ENCODE data around the gene DUOXA2.
"Not testable (repeated sequence)": the region's sequence is repeated elsewhere in the genome, so short reads cannot be mapped to it uniquely, and the experiment has no call there.

The DUOXA2 gene

DNA sequence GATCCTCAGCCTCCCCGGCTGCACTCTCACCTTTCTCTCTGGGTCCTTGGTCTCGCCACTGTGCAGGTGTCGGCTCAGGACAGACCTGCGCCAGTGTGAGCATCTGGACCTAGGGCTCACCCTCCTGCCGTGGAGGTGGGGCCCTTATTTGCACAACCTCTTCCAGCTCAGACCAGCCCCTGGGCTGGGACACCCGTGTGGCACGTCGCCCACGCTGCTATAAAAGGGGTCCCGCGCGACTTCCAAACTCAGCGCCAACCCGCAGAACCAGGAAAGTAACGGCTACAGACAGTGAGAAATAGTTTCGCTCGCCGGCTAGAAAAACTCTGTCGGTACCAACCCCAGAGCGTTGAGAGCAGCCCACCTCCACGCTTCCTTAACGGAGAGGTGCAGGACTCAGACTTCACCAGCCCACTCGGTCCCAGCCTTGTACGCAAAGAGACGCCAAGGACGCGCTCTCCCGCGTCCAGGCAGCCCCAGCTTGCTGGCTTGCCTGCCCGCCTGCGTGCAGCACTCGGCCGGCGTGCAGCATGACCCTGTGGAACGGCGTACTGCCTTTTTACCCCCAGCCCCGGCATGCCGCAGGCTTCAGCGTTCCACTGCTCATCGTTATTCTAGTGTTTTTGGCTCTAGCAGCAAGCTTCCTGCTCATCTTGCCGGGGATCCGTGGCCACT is at the start of gene DUOXA2, which contains the start of gene DUOX2:
Gene DUOXA2 (plus strand): TSS at position 251 of the 675 bp plus-strand sequence. CDS start 280 bp downstream, at position 531.
Gene DUOX2 (minus strand): TSS at position 97 of the 675 bp plus-strand sequence. CDS start 761 bp downstream, outside the sequence.
- no peak for DNase-seq (ENCODE audit: low spot score)

DNA sequence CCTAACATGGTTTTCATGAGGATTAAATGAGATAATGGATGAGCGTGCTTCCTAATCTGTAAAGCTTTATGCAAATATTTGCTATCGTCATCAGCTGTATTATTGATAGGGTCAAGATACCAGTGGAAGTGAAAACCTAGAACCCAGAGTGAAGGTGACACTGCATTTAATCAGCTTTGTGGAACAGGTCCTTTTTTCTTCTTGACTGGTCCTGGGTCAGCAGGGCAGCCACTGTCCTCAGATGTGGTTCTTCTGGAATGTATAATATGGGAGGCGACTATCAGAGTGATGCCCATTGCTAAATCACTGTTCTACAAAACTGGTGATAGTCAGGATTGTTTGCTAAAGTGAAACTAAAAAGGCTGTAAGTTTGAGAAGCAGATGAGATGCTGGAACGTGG is 49.7 kb upstream of the DUOXA2 start:
- DNase-seq (ENCODE audit: low spot score) = no peak

DNA sequence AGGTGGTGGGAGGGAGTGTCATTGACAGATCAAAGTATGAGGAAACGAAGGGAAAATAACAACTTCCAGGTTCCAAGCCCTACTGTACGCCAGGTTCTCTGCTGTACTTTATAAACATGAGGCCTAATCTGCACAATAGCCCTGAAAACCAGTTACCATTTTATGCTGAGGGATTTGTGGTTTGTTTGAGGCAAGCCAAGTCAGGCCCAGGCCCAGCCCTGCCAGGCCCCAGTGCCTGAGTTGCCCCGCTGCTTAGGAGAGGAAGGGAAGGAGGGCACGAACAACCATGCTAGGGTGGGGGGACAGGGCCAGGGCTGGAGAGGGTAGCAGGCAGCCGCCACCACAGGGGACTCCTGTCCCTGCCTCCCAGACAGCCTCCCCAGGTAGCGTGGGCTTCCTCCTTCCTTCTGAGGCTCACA is 44.2 kb upstream of the DUOXA2 start:
- DNase-seq (ENCODE audit: low spot score) = not testable (repeated sequence)

DNA sequence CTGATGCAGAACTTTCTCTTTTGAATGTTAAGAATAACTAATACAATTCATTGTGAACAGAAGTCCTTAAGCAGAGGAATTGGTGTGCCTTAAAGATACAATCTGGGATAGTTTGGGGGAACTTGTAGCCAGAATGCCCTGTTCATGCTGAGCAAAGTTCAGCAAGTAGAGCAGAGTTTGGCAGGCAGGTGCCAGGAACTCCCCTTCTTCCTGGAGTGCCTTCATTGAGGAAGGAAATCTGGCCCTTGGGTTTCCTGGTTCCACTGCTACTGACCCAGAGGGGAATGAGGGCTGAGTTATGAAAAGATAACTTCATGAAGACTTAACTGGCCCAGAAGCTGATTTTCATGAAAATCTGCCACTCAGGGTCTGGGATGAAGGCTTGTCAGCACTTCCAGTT is 40.5 kb upstream of the DUOXA2 start:
- DNase-seq (ENCODE audit: low spot score) = not testable (repeated sequence)

DNA sequence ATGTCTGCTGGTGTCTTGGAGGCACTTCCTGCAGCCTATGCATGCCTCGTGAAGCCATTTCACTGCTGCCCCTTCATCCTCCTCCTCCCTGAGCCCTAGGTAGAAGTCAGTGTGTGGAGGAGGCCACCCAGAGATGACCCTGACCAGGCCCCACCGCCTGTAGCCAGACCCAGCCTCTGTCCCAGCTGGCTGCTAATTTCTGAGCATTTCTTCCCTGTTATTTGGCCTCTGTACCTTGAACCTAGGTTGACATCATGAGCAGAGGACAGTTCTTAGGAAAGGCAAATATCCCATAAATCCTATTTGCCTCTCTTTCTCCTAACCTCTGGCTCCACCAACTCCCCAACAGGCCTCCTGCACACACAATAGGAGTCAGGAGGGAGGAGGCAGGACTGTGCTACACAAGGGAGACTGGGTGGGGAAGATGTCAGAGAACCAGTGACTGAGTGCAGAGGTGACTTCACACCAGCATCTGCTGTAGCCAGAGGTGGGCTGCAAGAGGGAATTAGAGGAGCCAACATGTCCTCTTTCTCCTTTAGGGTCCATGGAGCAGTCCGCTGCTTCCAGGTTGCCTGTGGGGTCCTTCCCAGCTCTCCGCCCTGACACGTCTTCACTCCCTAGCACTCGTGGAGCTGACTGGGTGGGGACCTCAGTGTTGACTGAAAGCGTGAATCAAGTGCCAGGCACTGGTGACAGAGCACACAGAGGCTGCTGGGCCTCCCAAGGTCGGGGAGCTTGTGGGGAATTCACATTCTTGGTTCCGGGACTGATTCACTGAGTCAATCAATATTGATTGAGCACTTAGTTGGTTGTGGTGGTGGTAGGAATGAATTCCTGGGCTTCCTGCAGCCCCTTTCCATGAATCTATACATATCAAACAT is 38.4 kb upstream of the DUOXA2 start:
- not testable (repeated sequence) for DNase-seq (ENCODE audit: low spot score)

DNA sequence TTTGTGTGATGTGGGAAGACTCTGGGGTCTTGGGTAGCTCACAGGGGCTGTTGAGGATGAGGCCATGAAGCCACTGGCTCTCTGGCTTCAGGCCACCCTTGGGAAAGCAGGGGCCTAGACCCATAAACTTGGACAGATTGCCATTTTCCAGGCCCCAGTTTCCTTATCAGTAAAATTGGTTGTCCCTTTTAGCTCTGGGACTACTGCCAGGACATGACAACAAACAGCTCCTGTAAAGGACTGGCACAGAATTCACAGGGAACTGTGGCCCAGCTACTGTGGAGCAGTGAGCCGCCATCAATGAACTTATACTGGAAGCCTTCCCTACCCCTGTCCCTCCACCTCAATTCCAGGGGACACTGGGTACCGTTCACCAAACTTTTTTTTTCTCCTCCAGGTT is 36.7 kb upstream of the DUOXA2 start:
- DNase-seq (ENCODE audit: low spot score) = not testable (repeated sequence)

DNA sequence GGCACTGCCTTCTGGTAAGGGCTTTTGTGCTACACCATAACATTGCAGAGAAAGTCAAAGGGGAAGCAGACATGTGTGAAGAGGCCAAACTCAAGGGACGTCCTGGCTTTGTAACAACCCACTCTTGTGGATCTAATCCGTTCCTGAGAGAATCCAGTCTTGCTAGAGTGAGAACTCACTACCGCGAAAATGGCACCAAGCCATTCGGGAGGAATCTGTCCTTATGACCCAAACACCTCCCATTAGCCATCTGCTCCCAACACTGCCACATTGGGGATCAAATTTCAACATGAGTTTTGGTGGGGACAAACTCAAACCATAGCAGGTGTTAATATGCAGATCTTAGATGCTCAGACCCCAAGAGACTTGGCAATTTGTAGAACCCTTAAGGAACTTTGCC is 34.9 kb upstream of the DUOXA2 start:
- not testable (repeated sequence) for DNase-seq (ENCODE audit: low spot score)

DNA sequence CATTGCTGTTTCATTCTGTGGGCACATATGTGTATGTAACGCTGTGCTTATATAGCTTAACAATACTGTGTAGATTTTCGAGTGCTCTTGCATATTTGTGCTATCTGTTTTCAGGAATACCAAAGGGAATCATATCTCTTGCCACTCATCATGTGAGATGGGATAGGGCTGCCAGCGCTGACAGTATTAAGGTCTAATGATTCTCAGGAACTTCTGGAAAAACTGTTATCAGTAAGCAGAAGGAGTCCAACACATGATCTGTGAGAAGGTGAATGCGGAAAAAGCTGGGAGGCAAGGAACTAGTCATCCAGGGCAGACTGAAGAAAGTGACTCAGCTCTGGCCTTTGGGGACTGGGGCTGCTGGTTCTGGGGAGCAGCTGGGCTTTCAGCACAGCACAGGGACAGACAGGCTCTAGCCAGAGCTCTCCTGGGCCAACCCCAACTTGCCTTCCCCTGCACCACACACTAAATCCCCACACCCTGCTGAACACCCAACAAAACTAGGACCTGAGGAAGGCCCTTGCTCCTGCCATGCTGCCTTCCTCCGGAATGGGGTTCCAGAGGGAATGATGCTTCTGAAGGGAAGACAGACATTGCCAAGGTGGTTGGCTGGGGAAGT is 34.4 kb upstream of the DUOXA2 start:
- DNase-seq (ENCODE audit: low spot score) = not testable (repeated sequence)

DNA sequence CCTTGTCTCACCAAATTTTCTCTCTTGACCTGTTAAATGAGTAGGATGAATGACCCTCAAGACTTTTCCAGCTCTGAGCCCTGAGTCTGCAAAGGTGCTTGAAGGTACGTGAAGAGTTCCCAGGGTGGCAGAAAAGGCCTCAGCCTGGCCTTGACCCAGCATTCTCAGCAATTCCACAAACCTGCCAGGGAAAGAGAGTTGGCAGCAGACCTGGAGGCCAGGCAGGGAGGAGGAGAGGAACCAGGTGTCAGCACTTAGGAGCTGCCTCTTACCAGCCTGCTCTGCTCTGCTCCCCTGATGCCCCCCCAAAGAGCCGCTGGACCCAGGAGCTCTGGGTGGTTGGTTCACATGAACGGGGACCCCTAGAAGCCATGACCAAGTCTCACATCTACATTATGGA is 33.5 kb upstream of the DUOXA2 start:
- not testable (repeated sequence) for DNase-seq (ENCODE audit: low spot score)

DNA sequence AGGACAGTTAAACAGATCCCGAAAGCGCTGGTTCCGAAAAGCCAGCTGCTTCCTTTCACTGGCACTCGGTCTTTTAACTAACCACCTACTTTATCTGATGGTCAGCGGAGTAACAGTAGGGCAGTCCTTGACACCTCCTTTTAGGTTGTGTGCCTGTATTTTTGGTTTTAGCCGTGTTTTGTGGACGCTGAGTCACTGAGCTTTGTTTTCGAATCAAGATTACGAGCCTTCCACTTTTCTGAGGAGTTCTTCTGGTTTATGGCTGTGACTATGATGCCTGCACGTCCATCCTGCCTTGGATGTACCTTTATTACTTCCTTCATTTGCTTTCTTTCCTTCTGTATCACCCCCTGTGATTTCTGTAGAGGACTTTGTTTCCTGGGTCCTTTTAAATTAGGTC is 31.7 kb upstream of the DUOXA2 start:
- not testable (repeated sequence) for DNase-seq (ENCODE audit: low spot score)

DNA sequence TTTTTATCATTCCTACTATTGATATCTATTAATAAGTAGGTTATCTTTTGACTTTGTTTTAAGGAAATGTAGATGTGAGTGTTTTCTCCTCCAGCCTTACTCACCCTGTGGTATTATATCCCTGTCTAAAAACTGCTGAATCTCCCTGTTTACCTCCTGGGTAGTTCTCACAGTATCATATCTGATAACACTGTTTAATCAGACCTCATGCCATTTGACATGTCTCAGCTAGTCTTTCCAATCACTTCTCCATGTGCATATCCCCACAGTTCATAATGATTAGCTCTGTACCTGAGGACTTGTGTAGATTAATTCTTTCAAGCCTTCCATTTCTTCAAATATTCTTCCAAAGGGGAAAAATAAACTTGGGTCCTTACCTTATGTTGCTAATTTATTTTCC is 30.9 kb upstream of the DUOXA2 start:
- DNase-seq (ENCODE audit: low spot score) = no peak

DNA sequence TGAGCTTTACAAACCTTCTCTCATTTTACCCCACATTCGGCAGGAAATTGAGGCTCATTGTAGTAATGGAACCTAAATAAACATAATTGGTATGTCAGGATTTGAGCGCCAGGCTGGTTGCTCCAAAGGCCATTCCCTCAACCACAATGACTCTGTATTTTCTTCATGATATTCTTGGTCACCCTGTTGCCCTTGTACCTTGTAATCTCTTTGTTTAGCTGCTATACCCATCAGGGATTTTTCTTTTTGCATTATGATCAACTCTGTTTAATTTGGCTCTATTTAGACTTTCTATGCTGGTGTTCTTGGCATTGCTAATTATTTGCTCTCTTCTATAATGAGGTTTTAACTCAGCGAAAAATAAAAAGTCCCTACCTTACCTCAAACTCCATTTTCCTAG is 30.0 kb upstream of the DUOXA2 start:
- no peak for DNase-seq (ENCODE audit: low spot score)

DNA sequence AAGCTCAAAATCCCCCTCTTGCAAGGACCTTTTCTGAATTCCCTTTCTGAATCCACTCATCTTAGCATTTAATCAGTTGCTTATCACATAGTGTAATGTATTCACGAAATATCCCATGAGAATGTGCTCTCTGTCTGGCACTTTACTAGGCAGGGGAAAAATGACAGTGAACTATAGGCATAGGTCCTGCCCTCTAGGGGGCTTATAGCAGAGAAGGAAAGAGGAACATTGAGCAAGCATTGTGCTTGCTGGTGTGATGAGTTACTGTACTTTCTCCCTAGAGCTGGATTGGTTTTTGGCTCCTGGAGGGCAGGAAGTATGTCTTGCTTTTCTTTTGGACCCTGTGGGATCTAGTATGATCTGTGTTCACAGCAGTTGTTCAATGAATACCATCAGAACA is 26.6 kb upstream of the DUOXA2 start:
- DNase-seq (ENCODE audit: low spot score) = no peak

DNA sequence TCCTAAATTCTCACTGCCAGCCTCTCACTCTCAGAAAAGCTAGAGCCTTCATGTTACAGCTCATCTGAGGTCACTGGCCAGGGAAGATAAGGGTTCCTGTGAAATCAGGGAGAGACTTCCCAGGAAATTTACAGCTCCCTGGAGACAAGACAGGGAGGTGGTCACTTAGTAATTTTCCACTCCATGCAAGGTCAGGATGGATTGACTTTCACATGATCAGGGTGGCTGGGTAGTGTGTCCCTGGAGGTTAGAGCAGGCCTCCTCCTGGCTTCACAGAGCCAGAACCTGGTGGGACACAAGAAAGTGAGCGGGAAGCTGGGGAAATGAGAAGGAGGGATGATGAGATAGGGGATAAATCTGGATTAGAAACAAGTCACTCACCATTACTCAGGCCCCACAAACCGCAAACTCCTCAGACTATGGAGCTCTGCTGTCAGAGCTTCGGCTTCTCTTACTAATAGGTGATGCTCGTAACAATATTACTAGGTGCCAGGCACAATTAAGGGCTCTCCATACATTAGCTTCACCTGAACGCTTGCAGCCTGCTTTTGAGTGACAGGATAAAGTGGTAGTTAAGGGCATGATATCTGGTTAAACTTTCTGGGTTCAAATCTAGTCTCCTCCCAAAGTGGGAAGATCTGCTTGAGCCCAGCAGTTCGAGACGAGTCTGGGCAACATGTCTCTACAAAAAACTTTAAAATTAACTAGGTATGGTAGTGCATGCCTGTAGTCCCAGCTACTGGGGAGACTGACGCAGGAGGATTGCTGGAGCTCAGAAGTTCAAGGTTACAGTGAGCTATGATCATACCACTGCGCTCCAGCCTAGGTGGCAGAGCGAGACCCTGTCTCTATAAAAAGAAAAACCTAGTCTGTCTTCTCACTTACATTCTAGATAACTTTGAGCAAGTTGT is 25.1 kb upstream of the DUOXA2 start:
- DNase-seq (ENCODE audit: low spot score) = no peak

DNA sequence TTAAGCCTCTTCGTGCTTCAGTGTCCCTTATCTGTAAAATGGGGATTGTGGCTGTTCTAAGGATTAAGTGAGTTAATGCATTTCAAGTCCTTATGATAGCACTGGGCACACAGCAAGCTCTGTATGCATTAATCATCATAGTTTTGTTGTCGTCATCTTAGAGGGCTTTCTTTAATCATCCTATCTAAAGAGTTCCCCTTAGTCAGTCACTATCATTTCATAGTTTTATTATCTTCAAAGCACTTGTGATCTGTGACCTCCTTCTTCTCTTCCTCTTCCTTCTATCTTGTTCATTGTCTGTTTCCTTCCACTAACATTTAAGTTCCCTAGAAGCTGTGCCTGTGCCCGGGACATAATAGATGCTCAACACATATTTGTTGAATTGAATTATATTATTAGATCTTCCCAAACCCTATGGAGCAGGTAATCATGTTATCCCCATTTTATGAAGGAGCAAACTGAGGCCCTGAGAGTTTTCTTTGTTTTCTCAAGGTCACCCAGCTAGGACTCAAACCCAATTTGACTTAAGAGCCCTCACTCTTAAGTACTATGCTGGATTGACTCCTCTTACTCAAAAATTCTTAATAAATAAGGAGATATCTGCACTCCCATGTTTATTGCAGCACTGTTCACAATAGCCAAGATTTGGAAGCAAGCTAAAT is 24.3 kb upstream of the DUOXA2 start:
- no peak for DNase-seq (ENCODE audit: low spot score)

DNA sequence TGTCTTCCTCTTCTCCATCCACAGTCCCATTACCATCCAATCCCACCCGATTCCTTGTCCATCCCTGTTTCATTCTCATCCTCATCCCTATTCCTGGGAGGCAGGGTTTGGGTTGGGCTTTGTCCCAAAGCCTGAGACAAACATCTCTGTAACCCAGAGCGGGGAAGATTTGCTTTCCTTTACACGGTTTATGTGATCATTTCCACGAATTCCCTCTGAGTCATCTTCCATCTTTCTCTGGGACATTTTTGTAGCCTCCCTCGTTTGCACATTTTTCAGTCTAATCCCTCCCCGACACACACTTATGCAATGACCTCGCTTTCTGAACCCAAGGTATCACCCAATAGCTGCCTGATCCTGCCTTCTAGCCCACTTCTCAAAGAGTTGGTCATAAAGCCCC is 23.0 kb upstream of the DUOXA2 start:
- DNase-seq (ENCODE audit: low spot score) = no peak

DNA sequence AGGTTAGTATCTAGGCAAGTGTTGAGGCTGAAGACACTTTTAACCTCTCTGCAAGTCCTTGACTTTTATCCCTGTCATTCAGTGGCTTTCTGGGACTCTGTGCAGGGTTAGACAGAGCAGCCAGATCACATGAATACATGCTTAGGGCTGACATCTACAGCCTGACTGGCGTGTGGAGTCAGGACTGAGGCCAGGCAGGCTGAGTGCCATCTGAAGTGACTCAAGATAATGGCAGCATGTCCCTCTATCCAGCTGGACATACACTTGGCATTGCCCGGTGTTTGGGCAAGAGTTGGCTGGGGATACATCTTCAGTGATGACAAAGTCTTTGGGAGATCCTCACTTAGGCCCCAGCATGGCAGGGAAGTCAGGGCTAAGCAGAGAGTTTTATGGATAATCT is 22.6 kb upstream of the DUOXA2 start:
- no peak for DNase-seq (ENCODE audit: low spot score)

DNA sequence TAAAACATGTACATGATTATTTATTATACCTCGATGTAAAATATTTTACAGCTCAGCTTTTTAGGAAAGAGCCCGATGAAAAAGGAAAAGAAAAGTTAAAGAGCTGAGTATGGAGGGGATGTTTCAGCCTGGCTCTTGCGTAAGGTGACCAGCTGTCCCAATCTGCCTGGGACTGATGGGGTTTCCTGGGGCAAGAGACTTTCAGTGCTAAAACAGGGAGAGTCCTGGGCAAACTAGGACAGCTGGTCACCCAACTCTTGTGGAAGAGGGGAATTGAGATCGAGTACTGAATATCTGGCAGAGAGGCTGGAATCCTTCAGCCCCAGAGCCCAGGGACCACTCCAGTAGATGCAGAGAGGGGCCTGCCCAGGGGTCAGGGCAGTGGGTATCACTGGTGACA is 21.1 kb upstream of the DUOXA2 start:
- no peak for DNase-seq (ENCODE audit: low spot score)

DNA sequence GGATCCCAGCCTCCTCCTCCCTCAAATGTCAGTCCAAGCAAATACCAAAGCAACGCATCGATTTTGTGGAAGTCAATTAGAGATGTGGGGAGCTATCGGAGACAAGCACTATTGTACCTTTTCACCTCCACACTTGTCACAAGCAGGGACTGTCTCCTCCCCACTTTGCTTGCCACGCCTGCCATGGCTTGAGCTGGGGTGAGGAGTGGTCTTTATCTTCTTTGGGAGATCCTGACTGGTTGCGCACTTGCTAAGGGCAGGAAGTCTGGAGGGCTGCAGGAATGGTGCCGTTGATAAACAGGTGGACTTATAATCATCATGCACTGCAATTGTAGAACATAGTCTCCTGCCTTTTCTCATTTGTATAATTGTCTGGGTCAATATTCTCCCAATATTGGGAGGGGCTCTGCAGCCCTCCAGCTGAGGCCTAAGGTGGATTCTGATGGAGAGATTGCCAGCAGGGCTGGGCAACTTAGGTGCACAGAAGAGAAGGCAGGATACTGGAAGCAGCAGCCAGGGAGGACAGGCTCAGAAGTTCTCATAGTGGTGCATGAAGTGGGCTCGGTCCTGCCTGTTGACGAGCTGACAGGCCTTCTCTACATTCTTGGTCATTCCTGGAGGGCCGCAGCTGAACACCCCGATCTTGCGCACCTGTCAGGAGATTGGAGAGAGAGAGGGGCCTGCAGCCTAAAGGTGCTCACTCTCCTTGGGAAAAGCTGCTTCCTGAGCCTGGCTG is 20.3 kb upstream of the DUOXA2 start:
- no peak for DNase-seq (ENCODE audit: low spot score)

DNA sequence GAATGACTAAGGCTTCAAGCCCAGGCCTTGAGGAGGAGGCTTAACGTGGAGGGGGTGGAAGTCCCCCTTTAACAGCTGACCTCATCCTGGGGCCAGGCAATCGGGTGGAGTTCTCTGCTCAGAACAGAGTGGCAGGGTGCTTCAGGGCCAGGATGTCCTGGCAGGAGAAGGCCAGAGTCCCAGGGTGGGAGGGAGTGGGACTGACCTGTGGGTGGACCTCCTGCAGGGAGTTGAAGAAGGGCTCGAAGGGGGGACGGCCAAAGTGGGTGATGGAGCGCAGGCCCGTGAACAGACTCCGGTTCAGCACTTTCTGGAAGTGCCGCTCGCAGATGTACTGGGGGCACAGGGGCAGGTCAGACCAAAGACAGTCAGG is 19.8 kb upstream of the DUOXA2 start:
- DNase-seq (ENCODE audit: low spot score) = no peak
